B cell (primary cell): ENCODE results near the gene WFS1. TPM values are rescaled to one million over a fixed set of nuclear protein-coding genes. Genes with fewer than 3 reads are reported as not detected.

Experiments
- ATAC-seq: fragments of 200-7000 bp; cut with Tn5 transposase; one replicate; pipeline ENCODE4 v1.10.0; 2021; ENCODE audit warnings: low read depth, mild to moderate bottlenecking, moderate number of reproducible peaks, moderate library complexity
- CTCF ChIA-PET: fragments of 350-600 bp; sonication (Branson Sonifier 250); formaldehyde crosslinking; loops from one replicate; lab custom pipeline; 2021; ENCODE audit warnings: antibody characterized with exemption, inconsistent platforms; lab: Charles Lee
- POLR2A ChIA-PET: fragments of 350-600 bp; sonication (Branson Sonifier 250); formaldehyde crosslinking; loops from one replicate; lab custom pipeline; 2021; ENCODE audit warnings: antibody characterized with exemption; lab: Charles Lee
- DNase-seq: peaks from one replicate; pipeline ENCODE4 v3.0.0; 2013
- H2AFZ ChIP-seq: 2 replicates; pipeline ENCODE4 v1.6.1; 2012; ENCODE audit warnings: mild to moderate bottlenecking, low read depth, low read length; ENCODE audit not compliant: insufficient read depth, poor library complexity, severe bottlenecking
- H3K27ac ChIP-seq, 2 donors: 1 replicate in 1 of 2; 2 replicates in 1 of 2; pipeline ENCODE4 v1.5.1; 2012 to 2013; ENCODE audit warnings: low read length in 2 of 2, mild to moderate bottlenecking in 2 of 2, moderate library complexity in 1 of 2
- H3K27me3 ChIP-seq, 4 experiments: fragments of 200-600 bp in 1 of 4; sonication (generic) in 1 of 4; replicated peaks in 1 of 4; 1 replicate in 2 of 4; 2 replicates in 2 of 4; pipeline versions ENCODE4 v1.6.1 to v1.7.0; 2013 to 2016; ENCODE audit warnings: low read length in 3 of 4, mild to moderate bottlenecking in 2 of 4, mixed read lengths in 1 of 4, moderate library complexity in 1 of 4; ENCODE audit not compliant: insufficient read depth in 4 of 4, control insufficient read depth in 3 of 4; ENCODE audit errors: control extremely low read depth in 1 of 4
- H3K36me3 ChIP-seq, 2 experiments: replicated peaks in 1 of 2; 1 replicate in 1 of 2; 2 replicates in 1 of 2; pipeline versions ENCODE4 v1.6.1 to v1.7.1; 2013; ENCODE audit warnings: low read length in 1 of 2; ENCODE audit not compliant: insufficient read depth in 2 of 2, control insufficient read depth in 1 of 2; ENCODE audit errors: control extremely low read depth in 1 of 2, extremely low read depth in 1 of 2
- H3K4me1 ChIP-seq, 2 donors: fragments of 200-600 bp in 1 of 2; sonication (generic) in 1 of 2; 1 replicate in 1 of 2; 2 replicates in 1 of 2; pipeline versions ENCODE4 v1.5.1 to v1.6.1; 2013 to 2017; ENCODE audit warnings: low read length in 2 of 2; ENCODE audit not compliant: control insufficient read depth in 2 of 2, insufficient read depth in 2 of 2
- H3K4me2 ChIP-seq: replicated peaks from 2 replicates; pipeline ENCODE3; 2012; ENCODE audit warnings: mild to moderate bottlenecking, low read depth, low read length; ENCODE audit not compliant: poor library complexity, severe bottlenecking
- H3K4me3 ChIP-seq, 5 experiments: fragments of 200-600 bp in 1 of 5; sonication (generic) in 1 of 5; 1 replicate in 3 of 5; 2 replicates in 2 of 5; pipeline versions ENCODE4 v1.5.1 to v1.7.0; 2011 to 2016; ENCODE audit warnings: low read length in 4 of 5, mild to moderate bottlenecking in 4 of 5, low read depth in 2 of 5, control low read depth in 1 of 5, moderate library complexity in 1 of 5; ENCODE audit not compliant: insufficient read depth in 1 of 5; ENCODE audit errors: control extremely low read depth in 1 of 5, extremely low read depth in 1 of 5
- H3K79me2 ChIP-seq: fragments of 200-600 bp; sonication (generic); one replicate; pipeline ENCODE4 v1.6.0; 2016; ENCODE audit warnings: low read length; ENCODE audit not compliant: control insufficient read depth, insufficient read depth
- H3K9ac ChIP-seq: fragments of 200-600 bp; sonication (generic); 2 replicates; pipeline ENCODE4 v1.6.1; 2017; ENCODE audit warnings: mild to moderate bottlenecking, low read length, moderate library complexity
- H3K9me3 ChIP-seq, 3 donors: one replicate each; pipeline versions ENCODE4 v1.6.1 to v1.7.1; 2013; ENCODE audit warnings: low read length in 2 of 3; ENCODE audit not compliant: control insufficient read depth in 2 of 3, insufficient read depth in 1 of 3; ENCODE audit errors: control extremely low read depth in 1 of 3
- H4K20me1 ChIP-seq: 2 replicates; pipeline ENCODE4 v1.6.0; 2012; ENCODE audit warnings: mild to moderate bottlenecking, low read length; ENCODE audit not compliant: insufficient read depth, control insufficient read depth, poor library complexity, severe bottlenecking
- H3K27ac Mint-ChIP-seq: one replicate; pipeline ENCODE4 v1.8.0; 2021; ENCODE audit warnings: mixed read lengths
- H3K27me3 Mint-ChIP-seq: one replicate; pipeline ENCODE4 v1.8.0; 2021; ENCODE audit warnings: mixed read lengths
- H3K4me1 Mint-ChIP-seq: one replicate; pipeline ENCODE4 v1.8.0; 2021; ENCODE audit warnings: mixed read lengths
- H3K4me3 Mint-ChIP-seq: one replicate; pipeline ENCODE4 v1.8.0; 2021; ENCODE audit warnings: mixed read lengths
- H3K9me3 Mint-ChIP-seq: one replicate; pipeline ENCODE4 v1.8.0; 2022; ENCODE audit warnings: mixed read lengths; ENCODE audit not compliant: insufficient read depth
- CTCF ChIP-seq: fragments of 200-600 bp; IDR thresholded peaks from one replicate; pipeline ENCODE4 v1.8.0; 2022; ENCODE audit warnings: antibody characterized with exemption, mild to moderate bottlenecking
- EZH2 ChIP-seq: IDR thresholded peaks from 2 replicates; pipeline ENCODE4 v1.6.1; 2012; ENCODE audit warnings: borderline replicate concordance, low read depth, mild to moderate bottlenecking, moderate library complexity, low read length; ENCODE audit not compliant: insufficient read depth, poor library complexity, severe bottlenecking
- WGBS: methylation state at CpG from one replicate; pipeline ENCODE4 v1.1.5; 2013; ENCODE audit warnings: missing lambda C conversion rate; ENCODE audit not compliant: insufficient coverage; 5-methylcytosine and 5-hydroxymethylcytosine counted together
- intact Hi-C: fragments of 100-400 bp; cut with micrococcal nuclease; formaldehyde crosslinking; loops from one replicate; pipeline ENCODE4 v1.10.0; 2022
- polyA plus RNA-seq: library from polyadenylated mRNA; depleted of rRNA; stranded (reverse); fragments of >200 nt; gene quantifications from 2 replicates; pipeline ENCODE4 v1.2.3, GENCODE V29; 2012
- total RNA-seq, 2 donors: library from RNA; stranded (reverse); fragments of 120-200 nt in 1 of 2; gene quantifications; 1 replicate in 1 of 2; 2 replicates in 1 of 2; pipeline versions ENCODE4 v1.2.3 to v1.2.4, GENCODE V29; 2013 to 2022

WFS1 gene
- total and polyA plus RNA-seq, 2 donors (not counting 1 experiment from before 2014, with no cell fraction given), result 5.8 to 6.7 TPM

- Mint-ChIP-seq H3K4me1 (no peaks in the 10 kb centered on the region), H3K27ac (no peak overlapping the region), H3K9me3 (no peaks in the 10 kb centered on the region), H3K4me3 (no peak overlapping the region), H3K27me3 (no peaks in the 10 kb centered on the region)
- no peak overlapping the region for H3K4me2 ChIP-seq
- POLR2A ChIA-PET, result no interaction called here
- ATAC-seq (no peak), DNase-seq (no peak)
- intact Hi-C loops, result no loop called here
- CTCF ChIA-PET, result no interaction called here
- H3K9me3 ChIP-seq, result peaks cover 0 to 3% (median 0%) of the 10 kb centered on the region in 3 donors
- H4K20me1 ChIP-seq, result no peaks in the 10 kb centered on the region
- no peak overlapping the region for H3K27ac ChIP-seq
- no peaks in the 10 kb centered on the region for H3K36me3 ChIP-seq
- no peak overlapping the region for H2AFZ ChIP-seq
- TF ChIP-seq EZH2 (no peak), CTCF (no peak)
- H3K4me3 ChIP-seq, result no peak overlapping the region
- no peaks in the 10 kb centered on the region for H3K4me1 ChIP-seq
- H3K79me2 ChIP-seq, result no peaks in the 10 kb centered on the region
- H3K27me3 ChIP-seq, result no peaks in the 10 kb centered on the region
- H3K9ac ChIP-seq, result no peak overlapping the region
- WGBS, result 76% methylated on average over 5 of the region's 7 CpGs
These were observed 34.6 kb upstream of the WFS1 start for GRCh38 chr4:6235012-6235411.

- ATAC-seq (no peak), DNase-seq (no peak)
- H3K27ac ChIP-seq, result no peak overlapping the region
- H3K36me3 ChIP-seq, result no peaks in the 10 kb centered on the region
- H3K27me3 ChIP-seq, result no peaks in the 10 kb centered on the region
- H3K4me2 ChIP-seq, result no peak overlapping the region
- CTCF ChIA-PET, result no interaction called here
- H3K9me3 ChIP-seq, result peaks cover 0 to 3% (median 0%) of the 10 kb centered on the region in 3 donors
- Mint-ChIP-seq H3K27ac (no peak overlapping the region), H3K9me3 (no peaks in the 10 kb centered on the region), H3K27me3 (no peaks in the 10 kb centered on the region), H3K4me1 (no peaks in the 10 kb centered on the region), H3K4me3 (no peak overlapping the region)
- POLR2A ChIA-PET, result no interaction called here
- no peak overlapping the region for H2AFZ ChIP-seq
- 88% methylated on average over 14 of the region's 17 CpGs for WGBS
- no peaks in the 10 kb centered on the region for H3K79me2 ChIP-seq
- intact Hi-C loops, result no loop called here
- H3K4me1 ChIP-seq, result no peaks in the 10 kb centered on the region
- no peaks in the 10 kb centered on the region for H4K20me1 ChIP-seq
- TF ChIP-seq EZH2 (no peak), CTCF (no peak)
- H3K4me3 ChIP-seq, result no peak overlapping the region
- no peak overlapping the region for H3K9ac ChIP-seq
These were observed 33.6 kb upstream of the WFS1 start for GRCh38 chr4:6235901-6236640.
